HG03135 (cell line): ENCODE data around the gene PDE6B.

Experiments
- ATAC-seq: cut with Tn5 transposase; IDR thresholded peaks from one replicate; pipeline ENCODE4 v1.9.1; 2021; ENCODE audit warnings: mild to moderate bottlenecking, moderate library complexity; ENCODE audit not compliant: unreplicated experiment

The PDE6B gene

DNA sequence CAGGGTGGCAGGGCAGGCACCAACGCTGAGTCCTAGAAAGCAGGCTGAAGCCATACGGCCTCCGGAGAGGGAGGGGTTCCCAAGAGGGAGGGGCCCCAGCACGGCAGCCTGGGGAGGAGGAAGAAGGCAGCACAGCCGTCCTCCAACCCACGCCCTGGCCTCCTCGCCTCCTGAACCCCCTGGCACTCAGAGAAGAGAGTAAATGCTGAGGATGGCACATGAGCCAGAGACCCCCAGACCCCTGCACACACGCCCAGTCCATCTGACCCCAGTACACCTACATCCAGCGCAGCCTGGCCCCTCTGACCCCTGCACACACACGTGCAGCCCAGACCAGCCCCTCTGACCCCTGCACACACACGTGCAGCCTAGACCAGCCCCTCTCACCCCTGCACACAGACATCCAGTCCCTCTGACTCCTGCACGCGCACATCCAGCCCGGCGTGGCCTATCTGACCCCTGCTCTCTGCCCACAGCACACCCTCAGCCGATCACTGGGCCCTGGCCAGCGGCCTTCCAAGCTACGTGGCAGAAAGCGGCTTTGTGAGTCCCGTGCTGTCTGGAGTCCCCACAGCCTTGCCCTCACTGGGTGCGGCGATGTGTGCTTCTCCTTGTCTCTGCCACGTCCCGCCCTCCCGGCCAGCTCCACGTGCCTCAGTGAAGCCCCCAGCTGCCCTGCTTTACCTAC lies 30.2 kb downstream of the PDE6B start:
- ATAC-seq = no peak

DNA sequence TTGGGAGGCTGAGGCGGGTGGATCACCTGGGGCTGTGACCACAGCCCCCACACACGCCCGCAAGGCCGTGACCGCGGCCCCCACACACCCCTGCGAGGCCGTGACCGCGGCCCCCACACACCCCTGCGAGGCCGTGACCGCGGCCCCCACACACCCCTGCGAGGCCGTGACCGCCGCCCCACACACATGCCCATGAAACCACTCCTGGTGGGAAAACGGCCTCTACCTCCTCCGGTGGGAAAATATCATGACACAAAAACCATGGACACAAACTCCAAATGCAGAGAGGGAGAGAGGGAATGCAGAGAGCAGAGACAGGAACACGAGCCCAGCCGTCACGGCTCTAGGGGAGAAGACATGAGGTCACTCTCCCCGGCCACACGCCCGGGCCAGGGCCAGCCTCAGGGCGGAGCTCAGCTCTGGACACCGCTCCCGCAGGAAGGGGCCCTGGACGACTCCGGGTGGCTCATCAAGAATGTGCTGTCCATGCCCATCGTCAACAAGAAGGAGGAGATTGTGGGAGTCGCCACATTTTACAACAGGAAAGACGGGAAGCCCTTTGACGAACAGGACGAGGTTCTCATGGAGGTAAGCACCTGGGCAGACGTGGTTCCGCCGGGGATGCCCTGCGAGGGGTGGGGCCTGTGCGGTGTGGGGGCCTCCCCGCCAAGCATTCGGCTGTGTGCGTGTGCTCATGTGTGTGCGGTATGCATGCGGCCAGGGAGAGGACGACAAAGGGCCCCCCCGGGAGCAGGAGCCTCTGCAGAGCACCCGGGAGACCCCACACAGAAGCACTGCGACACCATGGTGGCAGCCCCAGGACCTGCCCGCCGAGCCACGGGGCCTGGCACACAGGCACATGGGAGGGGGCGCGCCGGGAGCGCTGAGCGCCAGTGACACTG lies 31.3 kb downstream of the PDE6B start:
- no peak for ATAC-seq

DNA sequence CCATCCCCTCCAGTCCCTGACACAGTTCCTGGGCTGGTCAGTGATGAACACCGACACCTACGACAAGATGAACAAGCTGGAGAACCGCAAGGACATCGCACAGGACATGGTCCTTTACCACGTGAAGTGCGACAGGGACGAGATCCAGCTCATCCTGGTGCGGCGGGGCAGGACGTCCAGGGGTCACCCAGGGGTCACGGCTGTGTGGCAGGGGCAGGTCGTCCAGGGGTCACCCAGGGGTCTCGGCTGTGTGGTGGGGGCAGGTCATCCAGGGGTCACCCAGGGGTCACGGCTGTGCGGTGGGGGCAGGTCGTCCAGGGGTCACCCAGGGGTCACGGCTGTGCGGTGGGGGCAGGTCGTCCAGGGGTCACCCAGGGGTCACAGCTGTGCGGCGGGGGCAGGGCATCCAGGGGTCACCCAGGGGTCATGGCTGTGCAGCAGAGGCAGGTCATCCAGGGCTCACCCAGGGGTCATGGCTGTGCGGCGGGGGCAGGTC lies 32.0 kb downstream of the PDE6B start:
- no peak for ATAC-seq

DNA sequence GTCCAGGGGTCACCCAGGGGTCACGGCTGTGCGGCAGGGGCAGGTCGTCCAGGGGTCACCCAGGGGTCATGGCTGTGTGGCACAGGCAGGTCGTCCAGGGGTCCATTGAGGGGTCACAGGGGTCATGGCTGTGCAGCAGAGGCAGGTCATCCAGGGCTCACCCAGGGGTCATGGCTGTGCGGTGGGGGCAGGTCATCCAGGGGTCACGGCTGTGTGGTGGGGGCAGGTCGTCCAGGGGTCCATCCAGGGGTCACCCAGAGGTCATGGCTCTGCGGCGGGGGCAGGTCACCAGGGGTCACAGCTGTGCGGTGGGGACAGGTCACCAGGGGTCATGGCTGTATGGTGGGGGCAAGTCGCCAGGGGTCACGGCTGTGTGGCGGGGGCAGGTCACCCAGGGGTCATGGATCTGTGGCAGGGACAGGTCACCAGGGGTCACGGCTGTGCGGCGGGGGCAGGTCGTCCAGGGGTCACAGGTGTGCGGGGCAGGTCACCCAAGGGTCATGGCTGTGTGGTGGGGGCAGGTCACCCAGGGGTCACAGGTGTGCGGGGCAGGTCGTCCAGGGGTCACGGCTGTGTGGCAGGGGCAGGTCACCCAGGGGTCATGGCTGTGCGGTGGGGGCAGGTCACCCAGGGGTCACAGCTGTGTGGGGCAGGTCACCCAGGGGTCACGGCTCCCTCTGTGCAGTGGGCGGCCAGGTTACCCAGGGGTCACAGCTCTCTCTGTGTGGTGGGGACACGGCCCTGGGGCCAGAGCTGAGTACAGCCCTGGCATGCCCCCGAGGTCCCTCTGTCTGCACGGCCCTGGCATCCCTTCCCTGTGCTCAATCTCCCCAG lies 32.7 kb downstream of the PDE6B start:
- no peak for ATAC-seq

DNA sequence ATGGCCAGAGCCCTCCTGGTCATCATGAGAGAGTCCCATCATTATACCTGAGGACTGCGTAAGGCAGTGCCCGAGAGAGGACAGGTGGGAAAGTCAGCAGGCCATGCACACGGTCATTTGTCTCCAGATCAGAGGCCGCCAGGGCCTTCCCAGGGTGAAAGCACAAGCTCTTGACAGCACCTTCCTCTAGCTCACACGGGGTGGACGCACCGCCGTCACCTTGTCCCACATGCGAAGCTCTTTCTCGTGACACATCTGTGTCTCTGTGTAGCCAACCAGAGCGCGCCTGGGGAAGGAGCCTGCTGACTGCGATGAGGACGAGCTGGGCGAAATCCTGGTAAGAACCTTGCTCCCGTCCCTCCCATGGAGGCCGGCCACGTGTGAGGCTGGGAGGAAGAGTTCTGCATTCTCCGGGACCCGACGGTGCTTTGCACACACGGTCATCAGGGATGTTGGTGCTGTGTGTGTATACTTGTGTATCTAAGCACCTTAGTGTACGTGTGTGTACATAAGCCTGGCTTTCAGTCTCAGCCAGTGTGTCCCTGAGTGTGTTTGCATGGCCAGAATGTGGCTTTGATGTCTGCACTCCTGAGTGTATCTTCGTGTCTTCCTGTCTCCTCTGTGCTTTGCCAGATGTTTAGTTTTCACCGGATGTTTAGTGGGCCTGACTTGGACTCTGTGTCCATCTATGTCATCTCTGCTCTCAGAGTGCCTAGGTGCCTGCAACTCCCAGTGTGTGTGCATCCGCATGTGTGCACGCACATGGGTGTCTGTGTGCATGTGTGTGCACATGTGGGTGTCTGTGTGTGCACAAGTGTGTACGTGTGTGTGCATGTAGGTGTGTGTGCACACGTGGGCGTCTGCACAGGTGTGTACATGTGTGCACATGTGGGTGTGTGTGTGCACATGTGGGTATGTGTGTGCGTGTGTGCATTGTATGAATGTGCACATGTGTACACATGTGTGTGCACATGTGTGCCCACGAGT lies 33.6 kb downstream of the PDE6B start:
- ATAC-seq = no peak

DNA sequence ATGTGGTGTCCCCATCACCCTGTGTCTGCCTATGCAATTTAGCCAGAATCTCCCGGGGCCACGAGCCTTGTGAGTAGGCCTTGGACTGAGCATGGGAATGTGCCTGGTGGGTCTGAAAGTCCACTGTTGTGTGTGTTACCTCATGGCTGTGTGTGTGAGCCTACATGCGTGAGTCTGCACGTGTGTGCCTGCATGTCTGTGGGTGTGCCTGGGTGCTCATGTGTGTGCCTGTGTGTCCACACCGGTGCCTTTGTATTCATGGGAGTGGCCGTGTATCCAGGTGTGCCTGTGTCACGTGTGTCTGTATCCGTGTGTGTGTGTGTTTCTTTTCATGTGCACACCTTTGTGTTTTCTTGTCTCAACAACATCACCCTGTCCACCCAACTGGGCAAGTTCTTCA lies 34.5 kb downstream of the PDE6B start:
- ATAC-seq = no peak

DNA sequence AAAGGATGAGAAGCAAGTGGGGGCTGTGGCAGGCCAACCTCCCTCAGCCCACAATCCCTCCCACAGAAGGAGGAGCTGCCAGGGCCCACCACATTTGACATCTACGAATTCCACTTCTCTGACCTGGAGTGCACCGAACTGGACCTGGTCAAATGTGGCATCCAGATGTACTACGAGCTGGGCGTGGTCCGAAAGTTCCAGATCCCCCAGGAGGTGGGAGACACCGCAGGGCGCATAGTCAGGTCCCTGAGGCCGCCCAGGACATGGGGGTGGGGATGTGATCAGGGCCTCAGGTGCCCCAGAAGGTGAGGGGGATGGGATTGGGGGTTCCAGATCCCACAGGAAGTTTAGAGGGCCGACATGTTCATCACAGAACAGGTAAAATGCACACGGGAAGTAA lies 35.0 kb downstream of the PDE6B start:
- ATAC-seq = no peak

DNA sequence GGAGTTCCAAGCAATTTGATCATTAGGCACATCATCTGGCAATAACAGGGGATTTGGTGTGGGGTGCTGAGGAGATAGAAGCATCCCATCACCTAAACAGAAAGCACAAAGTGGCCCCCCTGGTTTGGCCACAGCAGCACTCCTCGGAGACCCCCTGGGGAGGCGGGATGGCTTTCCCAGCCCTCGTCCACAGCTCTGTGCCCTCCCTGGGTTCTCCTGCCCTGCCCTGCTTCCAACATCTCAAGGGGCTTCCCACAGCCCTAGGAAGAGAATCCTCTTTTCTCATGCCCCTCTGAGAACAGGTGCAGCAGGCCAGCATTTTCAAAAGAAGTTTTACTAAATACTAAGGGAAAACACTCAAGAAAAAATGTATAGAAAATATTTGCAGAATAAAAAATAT lies 35.9 kb downstream of the PDE6B start:
- no peak for ATAC-seq

DNA sequence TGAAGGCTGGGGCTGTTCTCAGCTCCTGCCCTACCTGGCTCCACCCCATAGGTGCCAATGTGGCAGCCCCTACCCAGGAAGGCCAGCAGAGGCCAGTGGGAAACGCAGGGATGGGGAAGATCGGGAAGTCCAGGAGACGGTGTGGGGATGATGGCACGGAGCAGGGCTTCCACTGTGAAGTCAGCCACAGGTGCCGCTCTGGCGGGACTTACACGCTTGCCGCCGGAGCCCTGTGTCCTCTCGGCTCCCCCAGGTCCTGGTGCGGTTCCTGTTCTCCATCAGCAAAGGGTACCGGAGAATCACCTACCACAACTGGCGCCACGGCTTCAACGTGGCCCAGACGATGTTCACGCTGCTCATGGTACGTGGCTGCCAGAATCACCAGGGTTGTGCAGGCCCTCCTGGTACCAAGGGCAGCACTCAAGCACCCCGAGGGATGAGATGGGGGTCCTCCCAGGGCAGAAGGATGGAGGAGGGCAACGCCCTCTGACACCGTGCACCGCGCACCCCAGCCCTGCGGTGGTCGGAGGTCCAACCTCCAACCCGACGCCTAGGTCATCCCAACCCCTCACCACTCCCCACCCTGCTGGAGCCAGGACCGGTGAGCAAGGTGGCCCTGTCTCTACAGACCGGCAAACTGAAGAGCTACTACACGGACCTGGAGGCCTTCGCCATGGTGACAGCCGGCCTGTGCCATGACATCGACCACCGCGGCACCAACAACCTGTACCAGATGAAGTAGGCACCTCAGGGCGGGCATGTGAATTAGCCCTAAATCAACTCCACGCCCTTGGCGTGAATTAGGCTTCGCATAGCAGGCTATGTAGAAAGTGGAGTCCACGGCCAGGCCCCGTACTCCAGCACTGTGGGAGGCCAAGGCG lies 36.7 kb downstream of the PDE6B start:
- ATAC-seq = no peak

DNA sequence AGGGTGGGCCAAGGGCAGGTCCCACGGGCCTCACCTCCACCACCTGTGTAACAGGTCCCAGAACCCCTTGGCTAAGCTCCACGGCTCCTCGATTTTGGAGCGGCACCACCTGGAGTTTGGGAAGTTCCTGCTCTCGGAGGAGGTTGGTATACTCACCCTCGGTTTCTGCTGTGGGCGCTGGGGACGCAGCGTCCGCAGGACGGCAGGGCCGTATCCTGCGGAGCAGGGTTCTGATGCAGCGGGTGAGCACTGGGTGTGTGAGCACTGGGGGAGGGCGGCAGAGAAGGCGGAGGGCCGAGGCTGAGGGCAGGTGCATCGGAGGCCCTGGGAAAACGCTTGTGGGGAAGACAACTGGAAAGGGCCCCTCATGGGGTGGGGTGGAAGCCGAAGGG lies 37.7 kb downstream of the PDE6B start:
- ATAC-seq = no peak

DNA sequence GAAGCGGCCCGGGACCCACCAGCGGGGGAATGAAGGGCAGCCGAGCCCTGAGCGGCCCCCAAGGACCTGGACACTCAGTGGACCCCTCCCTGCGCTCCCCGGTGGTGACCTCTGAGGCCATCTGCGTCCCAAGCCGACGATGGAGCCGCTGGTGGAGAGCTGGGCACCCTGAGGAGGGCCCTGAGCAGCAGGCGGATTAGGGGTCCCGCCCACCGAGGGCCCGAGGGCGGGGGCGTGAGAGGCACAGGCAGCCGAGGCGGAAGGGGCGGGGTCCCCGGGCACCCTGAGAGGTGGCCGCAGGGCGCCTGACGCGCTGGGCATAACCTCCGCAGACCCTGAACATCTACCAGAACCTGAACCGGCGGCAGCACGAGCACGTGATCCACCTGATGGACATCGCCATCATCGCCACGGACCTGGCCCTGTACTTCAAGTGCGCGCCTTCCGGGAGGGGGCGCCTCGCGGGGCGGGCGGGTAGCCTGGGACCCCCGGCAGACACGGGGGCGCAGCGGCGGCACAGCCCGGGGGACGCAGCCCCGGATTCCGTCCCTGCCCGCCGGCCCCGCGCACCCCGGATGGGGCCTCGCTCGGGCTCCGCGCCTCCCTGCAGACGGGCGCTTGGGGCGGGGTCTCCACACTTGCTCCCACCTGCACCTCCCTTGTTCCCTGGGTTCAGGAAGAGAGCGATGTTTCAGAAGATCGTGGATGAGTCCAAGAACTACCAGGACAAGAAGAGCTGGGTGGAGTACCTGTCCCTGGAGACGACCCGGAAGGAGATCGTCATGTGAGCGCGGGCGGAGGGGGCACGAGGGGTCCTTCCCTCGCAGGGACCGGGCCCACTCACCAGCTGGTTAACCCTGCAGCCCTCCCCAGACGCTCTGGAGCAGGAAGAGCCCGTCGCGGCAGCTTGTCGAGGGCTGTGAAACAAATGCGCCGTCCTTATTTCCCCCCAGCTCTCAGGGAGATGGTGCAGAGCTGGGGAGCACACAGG lies 38.4 kb downstream of the PDE6B start:
- peak; percentile 50 for ATAC-seq

DNA sequence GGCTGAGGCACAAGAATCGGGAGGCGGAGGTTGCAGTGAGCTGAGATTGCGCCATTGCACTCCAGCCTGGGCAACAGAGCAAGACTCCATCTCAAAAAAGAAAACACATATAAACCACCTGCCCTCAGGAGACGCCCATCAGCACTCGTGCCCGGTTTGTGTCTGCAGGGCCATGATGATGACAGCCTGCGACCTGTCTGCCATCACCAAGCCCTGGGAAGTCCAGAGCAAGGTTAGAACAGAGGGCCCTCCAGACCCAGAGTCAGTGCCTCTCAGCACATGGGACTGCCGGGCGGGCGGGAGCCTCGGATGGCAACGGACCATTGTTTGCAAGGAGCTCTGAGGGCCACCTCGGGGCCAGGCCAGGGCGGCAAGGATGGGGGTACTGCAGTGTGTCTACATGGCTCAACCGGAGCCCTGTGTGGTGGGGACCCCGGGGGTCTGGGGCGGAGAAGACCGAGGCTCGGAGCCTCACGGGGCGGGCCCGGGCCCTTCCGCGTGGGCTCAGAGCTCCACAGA lies 39.4 kb downstream of the PDE6B start:
- ATAC-seq = no peak

DNA sequence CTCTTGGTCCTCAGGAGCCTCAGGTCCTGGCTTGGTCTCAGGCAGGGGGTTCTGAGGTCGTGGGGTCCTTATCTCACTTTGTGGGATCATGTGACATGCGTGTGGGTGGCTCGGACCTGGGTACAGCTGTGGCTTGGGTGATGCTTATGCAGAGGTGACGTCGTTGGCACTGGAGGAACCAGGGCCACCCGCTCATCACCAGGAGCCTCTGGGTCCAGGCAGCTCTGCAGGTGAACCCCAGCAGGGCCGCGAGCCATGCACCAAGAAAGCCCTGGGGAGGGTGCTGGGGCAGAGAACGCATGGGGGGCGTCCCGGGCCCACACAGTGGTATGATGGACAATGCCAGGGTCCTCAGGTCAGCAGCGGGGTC lies 40.0 kb downstream of the PDE6B start:
- ATAC-seq = no peak

DNA sequence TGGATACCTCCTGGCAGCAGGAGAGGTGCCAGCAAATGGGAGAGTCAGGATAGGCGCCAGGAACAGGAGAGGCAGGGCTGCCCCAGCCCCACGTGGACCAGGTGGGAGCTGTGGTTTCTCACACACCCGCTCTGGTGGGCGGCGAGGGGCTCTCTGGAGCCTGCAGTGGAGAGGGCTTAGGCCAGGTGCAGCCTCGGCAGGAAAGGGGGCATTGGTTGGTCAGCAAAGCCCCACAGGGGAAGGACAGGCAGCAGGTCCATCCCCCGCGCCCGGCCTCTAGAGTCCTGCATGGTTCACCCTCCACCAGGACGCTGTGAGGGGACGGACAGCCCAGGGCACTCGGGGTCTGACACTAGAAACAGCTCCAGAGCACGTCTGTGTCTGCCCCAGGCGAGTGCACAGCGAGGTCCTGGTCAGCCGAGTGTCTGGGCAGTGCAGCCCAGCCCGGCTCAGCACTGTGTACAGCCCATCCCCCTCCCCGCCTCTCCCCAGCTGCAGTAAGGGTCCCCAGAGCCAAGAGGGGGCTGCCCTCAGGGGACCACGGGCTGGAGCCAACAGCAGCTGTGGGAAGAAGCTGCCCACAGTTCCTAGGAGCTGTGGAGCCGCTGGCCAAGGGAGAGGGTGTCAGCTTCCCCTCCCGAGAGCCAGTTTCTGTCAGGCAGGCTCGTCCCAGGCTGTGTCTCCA lies 40.5 kb downstream of the PDE6B start:
- ATAC-seq = no peak

DNA sequence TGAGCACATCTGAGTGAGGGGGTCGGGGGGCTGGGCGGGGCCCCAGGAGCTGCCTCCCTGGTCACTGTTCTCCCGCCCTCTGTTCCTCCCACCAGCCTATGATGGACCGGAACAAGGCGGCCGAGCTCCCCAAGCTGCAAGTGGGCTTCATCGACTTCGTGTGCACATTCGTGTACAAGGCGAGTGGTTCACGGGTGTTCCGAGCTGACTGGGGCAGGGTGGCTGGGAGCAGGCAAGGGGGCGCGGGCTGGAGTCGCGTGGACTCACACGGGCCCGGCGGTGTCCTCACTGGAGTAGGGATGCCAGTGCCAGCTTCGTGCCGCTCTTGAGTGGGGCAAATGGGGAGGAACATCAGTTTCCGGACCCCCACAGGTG lies 41.0 kb downstream of the PDE6B start:
- ATAC-seq = no peak

DNA sequence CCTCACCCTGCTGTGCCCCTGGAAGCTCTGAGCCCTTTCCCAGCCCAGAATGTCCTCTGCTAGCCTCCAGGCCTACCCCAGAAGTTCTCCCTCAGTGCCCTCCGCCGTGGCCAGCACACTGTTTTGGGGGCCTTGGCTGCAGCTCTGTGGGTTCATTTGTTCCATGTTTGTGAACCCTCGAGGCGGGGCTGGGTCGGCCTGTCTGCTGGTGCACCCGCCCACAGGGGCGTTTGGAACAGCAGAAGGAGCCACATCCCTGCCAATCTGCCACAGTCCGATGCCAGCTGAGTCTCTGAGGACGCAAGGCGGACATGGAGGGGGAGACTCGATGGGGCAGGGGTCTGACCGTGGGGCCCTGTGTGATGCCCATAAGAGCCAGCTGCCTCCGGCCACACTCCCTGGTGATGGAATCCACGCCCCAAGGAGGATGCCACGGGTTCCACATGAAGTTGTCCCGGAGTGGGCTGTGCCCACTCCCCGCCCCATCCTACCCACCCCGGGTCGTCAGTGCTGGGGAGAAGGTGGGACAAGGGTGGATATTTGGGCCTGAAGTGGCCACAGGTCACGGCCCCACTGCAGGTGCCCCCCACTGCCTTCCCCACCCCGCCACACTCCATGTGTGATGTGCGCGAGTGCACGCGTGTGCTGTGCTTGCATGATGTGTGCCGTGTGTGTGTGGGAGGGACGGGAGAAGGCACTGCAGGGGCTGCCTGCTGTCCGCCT lies 41.6 kb downstream of the PDE6B start:
- no peak for ATAC-seq

DNA sequence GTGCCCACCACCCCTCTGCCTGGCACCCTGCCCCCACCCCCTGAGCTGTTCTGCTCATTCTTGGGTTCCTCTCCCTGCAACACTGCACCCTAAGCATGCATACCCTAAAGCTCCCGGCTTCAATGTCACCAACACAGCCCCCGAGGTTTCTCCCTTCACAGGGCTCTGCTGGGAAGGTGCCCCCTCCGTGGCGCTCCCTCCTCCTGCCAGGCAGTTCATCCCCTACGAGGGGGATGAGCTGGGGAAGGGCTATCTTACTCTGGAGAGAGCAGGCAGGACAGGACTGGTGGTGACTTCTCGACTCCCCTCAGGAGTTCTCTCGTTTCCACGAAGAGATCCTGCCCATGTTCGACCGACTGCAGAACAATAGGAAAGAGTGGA lies 42.2 kb downstream of the PDE6B start:
- no peak for ATAC-seq
